ENCODE measurements around the gene TMEM220.

The TMEM220 gene

DNA sequence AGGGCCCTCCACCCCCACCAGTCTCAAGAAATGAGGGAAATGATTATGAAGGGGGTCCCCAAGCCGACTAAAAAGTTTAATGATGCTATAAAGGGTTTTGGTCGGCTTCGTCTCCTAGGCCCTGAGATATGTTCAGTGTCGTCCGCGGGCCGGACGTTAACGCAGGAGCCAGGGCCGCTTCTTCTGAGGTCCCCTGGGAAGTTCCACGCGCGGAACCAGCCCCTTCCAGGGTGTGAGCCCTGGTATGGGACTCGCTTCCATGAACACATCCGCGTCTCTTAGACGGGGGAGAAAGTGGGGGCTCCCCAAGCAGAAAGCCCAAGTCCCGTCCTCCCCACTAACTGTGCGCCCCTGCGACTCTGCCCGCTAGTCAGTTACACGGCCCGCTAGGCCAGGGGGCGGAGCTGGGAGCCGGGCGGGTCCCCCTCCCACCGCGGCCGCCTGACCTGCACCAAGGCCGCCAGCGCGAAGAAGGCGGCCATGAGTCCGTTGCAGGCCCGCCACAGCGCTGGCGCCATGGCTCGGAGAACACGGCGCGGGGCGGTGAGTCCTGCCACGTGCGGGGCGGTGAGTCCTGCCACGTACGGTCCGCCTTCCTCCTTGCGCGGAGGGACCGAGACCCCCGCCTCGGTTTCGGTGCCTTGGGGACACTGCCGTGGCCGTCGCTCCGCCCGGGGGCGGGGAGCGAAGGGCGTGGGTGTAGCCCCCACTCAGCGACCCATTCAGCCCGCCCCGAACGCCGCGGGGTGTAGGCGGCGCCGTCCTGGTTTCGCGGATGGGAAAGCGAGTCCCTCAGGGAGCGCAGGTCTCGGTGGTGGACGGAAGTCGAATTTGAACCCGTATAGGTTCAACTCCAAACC is at the start of gene TMEM220:
Gene TMEM220 (minus strand): TSS at position 690 of the 860 bp plus-strand sequence. CDS start 172 bp downstream, at position 518.
- no peak for DNase-seq (ENCODE audit: low read depth)
- H3K4me3 ChIP-seq (ENCODE audit: control insufficient read depth, low read depth, low read length) = peak within 1 kb of the TSS; percentile 57
- TF ChIP-seq, protein P1, sequence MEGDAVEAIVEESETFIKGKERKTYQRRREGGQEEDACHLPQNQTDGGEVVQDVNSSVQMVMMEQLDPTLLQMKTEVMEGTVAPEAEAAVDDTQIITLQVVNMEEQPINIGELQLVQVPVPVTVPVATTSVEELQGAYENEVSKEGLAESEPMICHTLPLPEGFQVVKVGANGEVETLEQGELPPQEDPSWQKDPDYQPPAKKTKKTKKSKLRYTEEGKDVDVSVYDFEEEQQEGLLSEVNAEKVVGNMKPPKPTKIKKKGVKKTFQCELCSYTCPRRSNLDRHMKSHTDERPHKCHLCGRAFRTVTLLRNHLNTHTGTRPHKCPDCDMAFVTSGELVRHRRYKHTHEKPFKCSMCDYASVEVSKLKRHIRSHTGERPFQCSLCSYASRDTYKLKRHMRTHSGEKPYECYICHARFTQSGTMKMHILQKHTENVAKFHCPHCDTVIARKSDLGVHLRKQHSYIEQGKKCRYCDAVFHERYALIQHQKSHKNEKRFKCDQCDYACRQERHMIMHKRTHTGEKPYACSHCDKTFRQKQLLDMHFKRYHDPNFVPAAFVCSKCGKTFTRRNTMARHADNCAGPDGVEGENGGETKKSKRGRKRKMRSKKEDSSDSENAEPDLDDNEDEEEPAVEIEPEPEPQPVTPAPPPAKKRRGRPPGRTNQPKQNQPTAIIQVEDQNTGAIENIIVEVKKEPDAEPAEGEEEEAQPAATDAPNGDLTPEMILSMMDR (IDR thresholded peaks at IDR 0.05; ENCODE audit: control insufficient read depth, insufficient read depth, low read depth, low read length, missing control alignments) = no peak

DNA sequence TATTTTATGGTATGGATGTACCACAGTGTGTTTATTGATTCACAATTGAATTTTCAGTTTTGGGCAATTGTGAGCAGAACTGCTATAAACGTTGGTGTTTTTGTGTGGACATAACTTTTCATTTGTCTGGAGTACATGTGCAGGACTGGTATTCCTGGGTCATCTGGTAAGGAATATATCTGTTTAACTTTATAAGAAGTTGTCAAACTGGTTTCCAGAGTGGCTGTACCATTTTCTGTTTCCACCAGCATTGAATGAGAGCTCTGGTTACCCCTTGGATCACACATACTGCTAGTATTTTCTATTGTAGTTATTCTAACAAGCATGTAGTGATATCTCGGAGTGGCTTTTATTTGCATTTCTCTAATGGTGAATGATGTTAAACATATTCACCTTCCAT is 49.8 kb upstream of the TMEM220 start:
- DNase-seq (ENCODE audit: low read depth) = no peak
- no peak overlapping the region for H3K4me3 ChIP-seq (ENCODE audit: control insufficient read depth, low read depth, low read length)
- TF ChIP-seq, protein P1 (IDR thresholded peaks at IDR 0.05; ENCODE audit: control insufficient read depth, insufficient read depth, low read depth, low read length, missing control alignments) = no peak

DNA sequence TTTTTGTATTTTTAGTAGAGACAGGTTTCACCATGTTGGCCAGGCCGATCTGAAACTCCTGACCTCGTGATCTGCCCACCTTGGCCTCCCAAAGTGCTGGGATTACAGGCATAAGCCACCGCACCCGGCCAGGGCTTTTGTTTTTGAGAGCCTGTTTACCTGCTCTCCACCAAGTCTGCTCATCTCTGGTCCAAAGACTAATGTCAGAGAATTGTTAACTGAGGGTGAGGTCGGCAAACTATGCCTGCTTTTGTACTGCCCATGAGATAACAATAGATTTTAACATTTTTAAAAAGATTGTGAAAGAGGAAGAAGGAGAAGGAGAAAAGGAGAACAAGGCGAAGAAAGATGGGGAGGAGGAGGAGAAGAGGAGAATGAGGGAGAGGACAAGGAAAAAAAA is 48.1 kb upstream of the TMEM220 start:
- TF ChIP-seq, protein P1 (IDR thresholded peaks at IDR 0.05; ENCODE audit: control insufficient read depth, insufficient read depth, low read depth, low read length, missing control alignments) = no peak
- DNase-seq (ENCODE audit: low read depth) = no peak
- H3K4me3 ChIP-seq (ENCODE audit: control insufficient read depth, low read depth, low read length) = no peak overlapping the region

DNA sequence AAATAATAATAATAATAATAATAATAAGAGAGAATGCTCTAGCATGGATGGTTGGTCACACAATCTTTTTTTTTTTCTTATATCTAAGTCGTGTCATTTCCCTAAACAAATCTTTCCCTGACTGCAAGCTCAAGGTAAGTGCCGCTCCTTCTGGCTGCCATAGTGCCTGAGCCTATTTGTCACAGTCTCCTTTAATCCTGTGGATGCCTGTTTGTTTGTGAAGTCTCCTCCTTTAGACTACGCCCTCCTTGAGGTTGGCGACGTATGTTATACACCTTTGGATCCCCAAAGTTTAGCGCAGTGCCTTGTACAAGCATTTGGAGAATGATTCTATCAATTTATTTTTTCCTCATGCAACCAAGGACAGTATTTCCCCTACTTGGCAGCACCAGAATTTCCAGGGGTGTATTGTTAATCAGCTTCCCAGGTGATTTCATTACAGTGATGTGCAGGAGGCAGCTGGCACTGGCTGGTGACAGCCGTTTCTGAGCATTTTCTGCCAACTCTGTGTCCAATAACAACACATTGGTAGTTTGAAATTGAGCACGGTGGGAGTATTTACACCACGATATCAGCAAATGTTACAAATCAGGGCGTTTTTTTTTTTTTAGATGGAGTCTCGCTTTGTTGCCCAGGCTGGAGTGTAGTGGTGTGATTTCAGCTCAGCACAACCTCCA is 47.4 kb upstream of the TMEM220 start:
- TF ChIP-seq, protein P1 (IDR thresholded peaks at IDR 0.05; ENCODE audit: control insufficient read depth, insufficient read depth, low read depth, low read length, missing control alignments) = no peak
- no peak for DNase-seq (ENCODE audit: low read depth)
- H3K4me3 ChIP-seq (ENCODE audit: control insufficient read depth, low read depth, low read length) = no peak overlapping the region

DNA sequence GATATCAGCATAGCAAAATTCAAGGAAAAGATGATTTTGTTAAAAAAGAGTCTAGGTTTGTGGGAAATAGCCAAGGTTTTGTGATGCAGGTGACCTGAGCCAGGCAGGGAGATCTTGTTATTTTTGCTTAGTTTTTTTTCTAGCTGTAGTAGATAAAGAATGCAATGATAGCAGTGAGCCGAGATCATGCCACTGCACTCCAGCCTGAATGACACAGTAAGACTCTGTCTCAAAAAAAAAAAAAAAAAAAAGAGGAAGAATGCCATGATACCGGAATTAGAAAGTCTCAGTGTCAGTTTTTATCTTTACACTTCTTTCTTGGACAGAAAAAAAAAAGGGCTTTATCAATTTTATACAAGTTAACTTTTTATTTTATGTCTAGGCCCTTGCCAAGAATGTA is 46.6 kb upstream of the TMEM220 start:
- TF ChIP-seq, protein P1 (IDR thresholded peaks at IDR 0.05; ENCODE audit: control insufficient read depth, insufficient read depth, low read depth, low read length, missing control alignments) = no peak
- no peak for DNase-seq (ENCODE audit: low read depth)
- no peak overlapping the region for H3K4me3 ChIP-seq (ENCODE audit: control insufficient read depth, low read depth, low read length)

DNA sequence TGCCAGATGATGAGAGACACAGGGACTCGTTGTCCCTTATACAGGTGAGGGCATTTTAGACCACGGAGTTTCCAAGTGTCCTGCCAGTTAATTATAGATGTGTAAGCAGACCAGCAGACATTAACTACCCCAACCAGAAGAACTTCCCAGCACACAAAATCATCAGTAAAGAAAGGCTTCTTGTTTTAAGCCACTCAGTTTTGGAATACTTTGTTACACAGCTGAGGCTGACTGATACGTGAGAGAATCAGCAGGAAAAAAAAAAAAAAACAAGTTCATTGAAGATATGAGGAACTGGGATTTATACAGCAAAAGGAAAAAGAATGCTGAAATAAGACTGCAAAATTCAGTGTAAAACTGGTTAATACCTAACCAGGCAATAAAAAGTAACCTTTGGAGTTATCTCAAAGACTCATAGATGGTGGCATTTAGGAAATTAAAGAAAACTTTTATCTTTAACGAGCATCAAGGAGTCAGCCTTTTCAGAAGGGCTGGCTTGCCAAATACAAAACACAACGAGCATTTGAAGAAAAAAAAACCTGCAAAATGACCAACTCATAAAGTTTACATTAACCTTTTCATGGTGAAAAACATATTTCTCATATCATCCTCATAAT is 46.0 kb upstream of the TMEM220 start:
- no peak overlapping the region for H3K4me3 ChIP-seq (ENCODE audit: control insufficient read depth, low read depth, low read length)
- TF ChIP-seq, protein P1 (IDR thresholded peaks at IDR 0.05; ENCODE audit: control insufficient read depth, insufficient read depth, low read depth, low read length, missing control alignments) = no peak
- DNase-seq (ENCODE audit: low read depth) = no peak

Data from AG09309 (cell line).